ENCODE data around the gene KAZN.

Gene KAZN

DNA sequence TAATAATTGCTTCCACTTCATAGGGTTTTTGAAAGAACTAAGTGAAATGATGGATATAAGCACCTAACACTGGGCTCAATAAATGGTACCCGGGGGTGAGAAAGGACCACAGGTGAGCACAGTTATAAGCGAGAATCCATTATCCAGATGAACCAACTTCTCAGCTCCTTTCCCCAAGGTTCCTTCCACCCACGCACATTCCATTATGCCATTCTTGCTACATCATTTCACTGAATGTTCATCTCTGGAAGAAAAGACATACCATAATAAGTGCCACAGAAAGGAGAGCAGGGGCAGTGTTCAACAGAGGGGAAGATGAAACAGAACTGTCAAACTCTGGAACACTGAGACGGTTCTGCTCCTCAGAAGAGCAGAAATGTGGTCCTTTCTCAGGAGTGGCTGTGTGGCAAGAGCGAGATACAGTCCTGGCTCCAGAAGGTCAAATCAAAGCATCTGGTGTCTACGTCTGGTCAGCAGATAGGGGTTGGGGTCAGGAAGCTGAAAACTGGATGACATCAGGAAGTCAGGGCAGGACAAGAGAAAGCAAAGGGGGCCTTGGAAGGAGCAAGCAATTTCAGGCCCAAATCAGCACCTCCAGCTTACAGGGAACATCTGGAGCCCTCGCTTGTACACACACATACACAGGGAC lies 299.6 kb downstream of the KAZN start:
- no peak for DNase-seq

DNA sequence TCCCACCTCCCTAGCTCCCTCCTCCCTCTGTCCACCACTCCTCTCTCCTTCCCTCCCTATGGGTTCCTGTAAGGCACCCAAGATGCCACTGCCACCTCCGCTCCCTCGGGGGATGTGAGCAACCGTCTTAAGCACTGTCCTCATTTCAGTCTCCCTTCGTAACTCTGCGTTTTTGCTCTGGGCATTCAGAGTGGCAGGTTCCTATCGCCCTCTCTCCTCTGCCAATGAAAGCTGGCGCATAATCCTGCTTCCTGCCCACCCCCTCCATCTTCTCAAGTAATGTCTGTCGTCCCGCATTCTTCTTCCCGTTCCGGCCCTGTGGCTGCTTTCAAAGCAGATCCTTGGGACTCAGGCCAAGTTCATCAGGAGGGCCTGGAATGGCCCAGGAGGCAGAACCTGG lies 301.2 kb downstream of the KAZN start:
- no peak for DNase-seq

DNA sequence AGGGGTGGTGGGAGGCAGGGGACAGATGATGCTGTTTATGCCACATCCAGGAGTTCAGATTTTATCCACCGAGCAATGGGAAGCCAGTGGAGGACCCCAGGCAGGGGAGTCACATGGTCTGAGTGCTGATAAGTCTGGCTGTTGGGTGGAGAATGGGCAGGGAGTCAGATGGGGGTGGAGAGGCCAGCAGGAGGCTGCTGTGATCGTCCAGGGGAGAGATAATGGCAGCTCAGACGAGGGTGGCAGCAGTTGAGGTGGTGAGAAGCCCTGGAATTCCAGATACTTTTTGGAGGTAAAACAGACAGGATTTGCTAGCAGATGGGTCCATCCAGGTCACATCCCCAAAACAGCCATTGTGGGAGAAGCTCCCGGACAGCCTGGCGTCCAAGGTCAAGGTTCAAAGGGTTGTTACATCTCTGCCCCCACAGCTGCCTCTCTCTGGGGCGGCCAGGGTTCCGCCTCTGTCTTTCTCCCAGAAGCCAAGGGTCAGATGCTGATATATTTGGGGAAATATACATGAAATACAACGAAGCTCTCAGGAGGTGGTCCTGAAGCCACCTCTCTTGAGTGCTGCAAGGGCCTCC lies 303.0 kb downstream of the KAZN start:
- DNase-seq, result no peak

DNA sequence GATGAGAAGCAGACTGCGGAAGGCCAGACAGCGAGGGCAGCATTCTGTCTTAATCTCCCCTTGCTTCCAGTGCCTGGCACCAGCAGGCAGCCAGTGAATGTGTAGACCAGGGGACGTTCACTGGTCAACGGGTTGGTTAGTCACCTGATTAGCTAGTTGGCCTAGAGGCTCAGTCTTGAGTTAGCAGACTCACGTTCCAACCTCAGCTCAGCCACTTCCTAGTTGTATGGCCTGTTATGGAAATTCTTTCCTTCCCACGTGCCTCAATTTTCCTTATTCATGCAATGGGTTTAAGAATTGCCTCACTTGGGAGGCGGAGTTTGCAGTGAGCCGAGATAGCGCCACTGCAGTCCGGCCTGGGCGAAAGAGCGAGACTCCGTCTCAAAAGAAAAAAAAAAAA lies 305.4 kb downstream of the KAZN start:
- DNase-seq, result no peak

DNA sequence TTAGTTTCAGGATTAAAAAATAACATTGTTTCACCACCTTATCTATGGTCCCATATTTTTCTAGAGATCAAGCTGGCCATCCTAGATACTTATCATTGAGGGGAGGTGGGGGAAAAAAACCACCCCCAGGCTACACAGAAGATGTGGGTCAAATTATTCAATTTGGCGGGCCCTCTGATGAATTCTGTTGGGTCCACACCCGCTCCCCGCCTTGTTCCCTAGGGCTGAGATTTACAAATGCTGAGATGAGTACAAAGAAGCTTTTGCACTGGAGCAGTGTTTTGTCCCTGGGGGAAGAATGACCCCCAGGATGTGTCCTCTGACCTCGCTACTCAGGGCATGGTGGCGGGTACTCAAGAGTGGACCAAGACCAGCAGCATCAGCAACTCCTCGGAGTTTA lies 308.2 kb downstream of the KAZN start:
- no peak for DNase-seq

DNA sequence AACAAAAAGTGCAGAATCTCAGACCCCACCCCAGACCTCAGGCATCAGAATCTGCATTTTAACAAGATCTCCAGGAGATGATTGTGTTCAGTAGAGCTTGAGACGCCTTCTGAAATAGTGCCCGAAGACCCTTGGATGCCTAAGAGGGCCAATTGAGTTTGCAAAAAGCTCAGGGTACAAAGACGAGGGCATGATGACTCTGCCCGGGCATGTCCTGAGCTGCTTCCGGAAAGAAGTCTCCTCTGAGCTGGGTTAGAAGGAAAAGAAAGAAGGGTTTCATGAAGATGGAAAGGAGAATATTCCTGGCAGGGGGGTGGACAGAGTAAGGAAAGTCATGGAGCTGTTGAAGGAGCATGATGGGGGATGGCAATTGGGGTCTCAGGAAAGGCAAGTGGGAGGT lies 308.9 kb downstream of the KAZN start:
- no peak for DNase-seq

DNA sequence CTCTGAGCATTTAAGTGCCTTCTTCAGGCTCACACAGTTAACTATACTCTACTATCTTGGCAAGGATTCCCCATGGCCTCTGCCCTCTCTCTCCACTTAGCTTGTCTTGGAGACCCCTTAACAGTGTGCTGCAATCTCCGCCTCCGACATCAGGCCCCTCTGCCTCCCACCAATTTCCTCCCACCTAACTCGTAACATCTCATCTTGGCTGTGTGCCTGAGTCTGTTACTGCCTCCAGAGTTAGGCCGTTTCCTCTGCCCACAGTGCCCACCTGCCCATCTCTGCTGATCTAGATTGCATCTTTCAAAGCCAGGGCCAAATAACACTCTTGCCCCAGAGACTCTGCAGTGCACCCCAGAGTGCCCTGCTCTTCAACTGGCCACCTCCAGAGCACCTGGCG lies 310.8 kb downstream of the KAZN start:
- DNase-seq, result no peak

DNA sequence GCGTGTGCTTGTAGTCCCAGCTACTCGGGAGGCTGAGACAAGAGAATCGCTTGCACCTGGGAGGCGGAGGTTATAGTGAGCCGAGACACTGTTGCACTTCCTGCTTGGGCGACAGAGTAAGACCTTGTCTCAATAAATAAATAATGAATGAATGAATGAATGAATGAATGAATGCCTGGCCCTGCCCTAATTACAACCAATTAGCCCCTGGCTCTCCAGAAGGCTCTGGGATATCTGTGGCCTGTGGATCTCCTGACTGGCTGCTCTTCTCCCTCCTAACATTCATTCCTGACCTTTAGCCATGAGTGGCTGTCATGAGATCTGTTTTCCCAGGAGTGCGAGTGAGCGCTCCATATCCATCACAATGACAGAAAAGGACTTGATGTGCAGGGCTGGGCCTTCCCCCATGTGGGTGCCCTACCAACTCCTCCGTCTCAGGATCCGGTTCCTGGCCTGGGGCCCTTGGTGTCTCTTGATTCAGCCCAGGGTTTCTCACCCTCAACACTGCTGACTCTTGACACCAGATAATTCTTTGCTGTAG lies 311.5 kb downstream of the KAZN start:
- DNase-seq, result no peak

DNA sequence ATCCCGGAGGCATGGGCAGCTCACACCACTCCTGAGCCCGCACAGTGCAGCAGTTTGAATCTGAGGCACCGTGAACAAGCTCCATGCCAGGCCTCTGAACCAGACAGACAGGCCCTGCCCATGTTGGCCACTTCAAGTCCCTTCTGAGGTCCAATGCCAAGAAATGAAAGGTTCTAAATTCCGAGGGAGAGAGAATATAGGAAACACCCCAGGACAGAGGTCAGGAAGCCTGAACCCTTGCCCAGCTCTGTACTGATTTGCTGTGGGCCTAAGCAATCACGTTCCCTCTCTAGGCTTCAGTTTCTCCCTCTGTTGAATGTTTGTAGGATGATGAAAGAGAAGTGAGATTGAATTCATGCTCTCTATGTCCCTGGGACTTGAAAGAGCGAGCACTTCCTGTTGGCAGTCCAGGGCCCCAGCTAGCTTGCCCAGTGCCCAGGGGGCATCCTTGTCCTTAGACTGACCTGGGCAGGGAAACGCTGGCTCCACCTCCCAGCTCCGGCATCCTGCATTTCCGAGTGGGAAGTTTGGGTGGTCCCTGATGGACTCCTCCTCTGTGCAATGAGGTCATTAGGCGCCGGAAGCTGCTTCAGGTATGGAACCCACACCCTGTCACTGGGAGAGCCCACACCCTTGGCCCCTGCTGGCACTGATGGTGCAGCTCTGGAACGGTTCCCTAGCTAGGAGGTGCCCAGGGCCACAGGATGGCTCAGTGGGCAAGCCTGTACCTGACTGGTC lies 312.7 kb downstream of the KAZN start:
- no peak for DNase-seq

DNA sequence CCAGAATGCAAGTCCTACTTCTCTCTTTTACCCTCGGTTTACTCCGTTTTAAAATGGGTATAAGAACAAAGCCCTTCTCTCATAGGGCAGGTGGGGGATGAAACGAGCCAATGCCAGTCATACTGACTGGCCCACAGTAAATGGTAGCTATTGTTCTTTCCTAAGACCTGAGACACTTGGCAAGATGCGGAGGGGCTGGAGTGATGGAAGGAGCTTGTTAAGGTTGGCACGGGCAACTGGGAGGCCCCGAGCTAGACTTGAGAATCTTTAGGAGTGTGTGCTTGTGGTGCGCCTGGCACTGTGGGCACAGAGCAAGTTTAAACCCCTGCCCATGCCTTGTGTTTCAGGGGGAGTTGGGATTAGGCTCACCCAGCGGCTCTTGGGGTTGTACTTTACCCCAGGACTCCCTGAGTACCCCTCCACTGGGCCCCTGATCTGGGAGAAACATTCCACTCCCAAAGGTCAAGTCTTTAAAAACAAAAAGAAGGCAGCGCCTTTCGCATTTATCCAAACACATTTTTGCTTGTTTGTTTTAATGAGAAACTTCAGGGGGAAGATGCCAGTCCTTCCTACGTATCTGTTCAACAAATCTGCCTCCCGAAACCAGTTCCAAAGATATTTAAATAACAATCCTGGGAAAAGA lies 314.5 kb downstream of the KAZN start:
- DNase-seq, result no peak

DNA sequence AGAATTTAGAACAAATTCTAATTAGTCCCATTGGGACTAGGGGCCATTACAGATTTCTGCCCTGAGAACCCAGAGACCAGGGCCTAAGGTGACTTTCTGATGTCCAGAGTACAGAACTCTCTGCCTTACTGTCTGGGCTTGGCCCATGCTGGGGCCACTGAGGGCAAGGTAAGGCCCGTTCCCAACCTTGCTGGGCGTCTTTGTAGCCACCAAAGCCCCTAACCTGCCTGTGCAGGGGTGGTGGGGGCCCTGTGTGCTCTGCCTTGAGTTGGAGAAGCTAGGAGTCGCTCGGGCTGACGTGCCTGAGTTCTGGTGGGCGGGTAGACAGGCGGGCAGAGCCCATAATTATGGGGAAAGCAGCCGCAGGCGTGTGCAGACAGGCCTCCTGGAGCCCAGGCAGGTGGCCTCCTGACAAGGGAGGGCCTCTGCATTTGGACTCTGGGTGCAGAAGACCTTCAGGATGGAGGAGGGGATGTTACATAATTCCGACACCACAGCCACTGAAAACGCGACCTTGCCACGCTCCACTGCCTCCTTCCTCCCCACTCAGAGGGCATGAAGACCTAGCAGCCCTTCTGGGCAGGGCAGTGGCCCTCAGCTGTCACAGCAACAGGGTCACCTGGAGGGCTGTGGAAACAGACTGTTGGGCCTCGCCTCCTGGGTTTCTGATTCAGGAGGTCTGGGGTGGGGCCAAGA lies 315.1 kb downstream of the KAZN start:
- DNase-seq, result no peak

DNA sequence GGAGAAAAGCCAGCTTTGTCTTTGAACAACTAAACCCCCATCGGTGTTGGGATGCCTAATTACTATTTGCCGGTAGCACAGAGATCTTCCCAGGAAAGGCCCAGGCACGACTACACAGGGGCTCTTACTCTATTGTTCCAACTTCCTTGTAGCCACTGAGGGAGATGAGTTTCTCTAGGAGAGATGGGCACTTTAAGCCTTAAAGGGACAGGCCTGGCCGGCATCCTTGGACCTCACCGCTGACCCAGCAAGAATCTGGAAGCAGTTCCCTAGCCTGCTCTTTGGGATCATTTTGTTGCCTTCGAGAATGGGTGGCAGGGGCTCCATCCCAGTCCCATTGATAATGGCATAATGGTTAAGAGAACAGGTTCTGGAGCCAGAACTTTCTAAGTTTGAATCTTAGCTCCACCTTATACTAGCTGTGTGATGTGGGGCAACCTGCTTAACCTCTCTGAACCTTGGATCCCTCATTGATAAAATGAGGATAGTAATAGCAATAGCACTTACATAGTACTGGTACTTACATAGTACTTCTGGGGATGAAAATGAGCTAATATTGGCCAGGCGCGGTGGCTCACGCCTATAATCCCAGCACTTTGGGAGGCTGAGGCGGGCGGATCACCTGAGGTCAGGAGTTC lies 316.0 kb downstream of the KAZN start:
- DNase-seq, result no peak

DNA sequence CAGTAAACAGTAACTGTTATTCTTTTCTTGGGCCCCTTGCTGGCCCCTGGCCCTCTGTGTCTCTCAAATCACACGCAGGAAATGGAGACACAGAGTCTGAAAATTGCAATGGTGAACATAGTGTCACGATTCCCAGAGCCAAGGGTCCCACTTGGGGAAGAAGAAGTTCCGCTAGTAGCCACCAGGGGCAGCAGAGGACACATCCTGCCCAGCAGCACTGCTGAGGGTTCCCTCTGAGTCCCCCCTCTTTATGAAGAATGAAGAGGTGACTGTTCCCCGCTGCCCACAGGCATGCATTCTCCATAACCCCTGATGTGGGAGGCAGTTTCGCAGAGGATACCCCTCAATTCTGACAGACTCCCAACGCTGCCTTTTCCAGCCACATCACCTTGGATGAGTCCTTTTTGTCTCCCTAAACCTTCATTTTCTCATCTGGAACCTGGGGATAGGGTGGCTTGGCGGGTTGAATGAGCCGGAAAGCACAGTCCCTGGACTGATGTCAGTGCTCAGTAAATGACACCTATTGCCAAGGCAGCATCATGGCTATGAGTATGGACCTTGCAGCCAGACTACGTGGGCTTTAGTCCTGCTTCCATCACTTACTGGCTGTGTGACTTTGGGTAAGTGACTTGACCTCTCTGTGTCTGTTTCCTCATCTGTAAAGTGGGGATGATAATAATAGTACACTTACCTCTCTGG lies 317.0 kb downstream of the KAZN start:
- no peak for DNase-seq

DNA sequence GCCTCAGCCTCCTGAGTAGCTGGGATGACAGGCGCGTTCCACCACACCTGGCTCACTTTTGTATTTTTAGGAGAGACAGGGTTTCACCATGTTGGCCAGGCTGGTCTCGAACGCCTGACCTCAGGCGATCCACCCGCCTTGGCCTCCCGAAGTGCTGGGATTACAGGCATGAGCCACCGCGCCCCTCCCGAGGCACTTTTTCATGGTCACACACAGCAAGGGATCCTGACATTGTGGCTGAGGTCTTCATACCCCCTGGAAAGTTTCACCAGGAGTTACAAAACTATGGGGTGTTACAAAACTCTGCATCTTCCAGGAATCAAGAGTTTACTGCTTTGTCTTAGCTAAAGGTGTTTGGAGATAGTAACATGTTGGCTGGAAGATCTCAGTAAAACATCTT lies 320.8 kb downstream of the KAZN start:
- DNase-seq, result no peak

DNA sequence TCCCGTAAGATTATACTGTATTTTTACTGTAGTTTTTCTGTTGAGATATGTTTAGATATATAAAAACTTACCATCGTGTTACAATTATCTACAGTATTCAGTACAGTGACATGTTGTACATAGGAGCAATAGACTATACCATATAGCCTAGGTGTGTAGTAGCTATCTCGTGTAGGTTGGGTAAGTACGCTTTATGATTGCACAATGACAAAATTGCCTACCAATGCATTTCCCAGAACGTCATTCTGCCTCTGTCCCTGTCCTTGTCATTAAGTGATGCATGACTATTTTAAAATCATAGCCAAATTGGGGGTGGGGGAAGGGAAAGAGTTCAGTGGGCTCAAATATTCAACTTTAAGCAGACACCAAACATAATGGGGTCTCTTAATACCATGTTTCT lies 321.3 kb downstream of the KAZN start:
- DNase-seq, result no peak

DNA sequence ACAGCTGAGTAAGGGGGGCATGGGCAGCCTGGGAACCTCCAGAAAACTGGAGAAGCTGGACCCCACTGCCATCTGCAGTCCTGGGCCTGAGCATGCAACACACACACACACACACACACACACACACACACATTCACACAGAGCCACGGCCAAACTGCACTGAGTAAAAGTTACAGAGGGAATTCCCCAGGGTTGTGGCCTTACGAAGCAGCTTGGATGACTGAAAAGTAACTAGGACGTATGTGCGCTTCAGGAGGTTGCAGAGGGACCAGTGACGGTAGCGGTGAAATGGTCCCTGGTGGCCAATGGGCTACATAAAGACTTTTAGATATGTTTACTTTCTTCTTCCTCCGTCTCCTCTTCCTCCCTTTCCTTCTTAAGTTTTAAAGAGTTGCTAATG lies 322.6 kb downstream of the KAZN start:
- no peak for DNase-seq

DNA sequence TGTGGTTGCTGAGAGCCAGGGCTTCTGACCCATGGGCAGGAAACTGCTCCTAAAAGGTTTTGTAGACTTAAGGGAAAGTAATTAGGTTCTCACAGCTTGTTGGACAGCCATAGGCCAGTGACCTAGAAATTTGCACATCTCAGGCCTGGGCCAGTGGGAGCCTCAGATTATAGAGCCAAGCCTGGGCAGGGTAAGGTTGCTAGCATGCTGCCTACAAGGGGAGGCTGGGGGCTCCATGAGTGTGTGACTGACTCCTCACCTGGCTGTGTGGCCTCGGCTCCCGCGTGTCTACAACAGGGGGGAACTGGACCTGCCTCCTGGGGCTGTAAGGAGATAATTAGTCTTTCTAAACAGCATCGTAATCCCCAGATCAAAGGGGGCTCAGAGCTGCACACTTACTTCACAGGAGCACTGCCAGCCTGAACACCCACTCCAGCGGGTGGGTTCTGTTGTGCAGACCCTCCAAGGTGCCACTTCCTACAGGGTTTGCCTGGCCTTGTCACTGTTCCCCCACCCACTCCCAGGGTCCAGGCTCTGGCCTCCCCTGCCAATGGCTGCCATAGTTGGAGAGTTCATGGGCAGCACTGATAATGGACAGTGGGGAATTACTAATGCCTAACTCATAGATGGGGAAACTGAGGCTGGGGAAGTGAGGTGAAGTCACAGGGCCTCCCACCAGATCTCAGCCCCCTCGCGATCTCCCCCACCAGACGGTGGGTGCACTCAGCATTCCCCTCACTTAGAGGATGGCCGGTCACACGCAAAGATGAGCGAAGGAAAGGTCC lies 324.6 kb downstream of the KAZN start:
- no peak for DNase-seq

DNA sequence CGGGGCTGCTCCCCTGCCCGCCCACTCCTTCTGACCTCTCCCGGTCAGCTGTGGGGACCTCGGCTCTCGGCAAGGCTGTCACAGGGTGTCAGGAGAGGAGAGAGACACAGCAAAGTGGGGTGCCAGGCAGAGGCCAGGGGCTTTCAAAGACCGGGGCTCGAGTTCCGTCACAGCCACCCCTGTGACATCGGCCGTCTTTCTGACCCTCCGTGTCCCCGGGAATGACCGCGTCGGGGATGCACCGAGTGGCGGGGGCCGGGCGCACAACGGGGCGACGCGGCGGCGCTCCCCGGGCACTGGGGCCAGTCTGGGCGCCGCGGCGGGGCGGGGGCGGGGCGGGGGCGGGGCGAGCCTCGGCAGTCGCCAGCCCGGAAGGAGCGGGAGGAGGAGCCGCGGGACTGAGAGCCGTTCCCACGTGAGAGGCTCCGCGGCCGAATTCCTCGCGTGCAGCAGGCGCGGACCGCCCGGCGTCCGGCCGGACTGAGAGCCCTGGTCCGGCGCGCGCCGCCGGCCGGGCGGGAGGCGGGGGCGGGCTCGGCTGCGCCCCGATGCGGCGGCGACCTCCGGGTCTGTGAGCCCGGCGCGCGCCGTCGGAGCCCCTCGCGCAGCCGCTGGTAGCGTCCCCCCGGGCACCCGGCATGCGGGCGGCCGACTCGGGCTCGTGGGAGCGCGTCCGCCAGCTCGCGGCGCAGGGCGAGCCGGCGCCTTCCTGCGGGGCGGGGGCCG lies 325.4 kb downstream of the KAZN start:
- DNase-seq, result no peak

DNA sequence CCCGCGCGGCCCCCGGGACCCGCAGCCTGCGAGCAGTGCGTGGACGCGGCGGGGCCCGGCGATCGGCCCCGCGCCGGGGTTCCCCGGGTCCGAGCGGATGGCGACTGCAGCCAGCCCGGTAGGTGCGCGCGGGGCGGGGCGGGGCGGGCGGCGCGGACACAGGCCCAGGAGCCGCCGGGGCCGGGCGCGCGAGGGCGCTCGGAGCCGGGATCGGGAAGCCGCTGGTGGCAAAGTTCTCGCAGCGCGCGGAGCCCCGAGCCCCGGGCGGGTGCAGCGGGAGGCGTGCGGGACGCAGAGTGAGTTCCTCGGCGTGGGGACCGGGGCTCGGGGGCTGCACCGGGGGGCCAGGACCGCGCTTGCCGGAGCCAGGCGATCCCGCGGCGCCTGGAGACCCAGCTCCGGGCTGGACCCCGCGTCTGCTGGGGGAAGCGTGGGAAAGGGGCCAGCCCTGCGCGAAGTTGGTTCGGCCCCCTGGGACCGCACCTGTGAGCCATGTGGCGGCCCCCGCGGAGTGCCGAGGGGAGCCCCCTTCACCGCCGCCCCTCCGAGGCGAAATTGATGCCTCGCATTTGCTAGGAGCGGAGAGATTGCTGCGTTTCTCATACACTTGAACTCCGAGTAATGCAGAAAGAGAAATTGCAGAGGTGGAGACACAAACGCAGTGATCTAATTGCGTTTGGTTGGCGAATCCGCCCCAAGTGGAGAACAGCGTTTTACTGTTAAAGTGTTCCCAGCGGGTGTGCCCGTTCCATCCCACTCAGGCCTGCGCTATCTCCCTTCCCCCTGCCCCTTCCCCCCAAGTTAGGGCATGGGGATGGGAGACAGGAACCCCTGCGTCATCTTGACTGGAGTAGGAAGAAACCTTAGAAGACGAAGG lies 326.2 kb downstream of the KAZN start:
- no peak for DNase-seq
